ENCODE data around the gene CD8B. TPM values are rescaled to one million over a fixed set of nuclear protein-coding genes. Genes with fewer than 3 reads are reported as not detected.

Gene CD8B
- total and polyA plus RNA-seq, 8 donors: 0.39 to 3.6 (median 0.70) TPM; not detected in 1

- H3K9me3 ChIP-seq: no peaks in the 10 kb centered on the region
- peaks cover 26 to 41% of the 10 kb centered on the region in 2 donors for H3K27me3 ChIP-seq
- H3K4me1 ChIP-seq: peaks cover 14 to 19% of the 10 kb centered on the region in 2 donors
- no peak for TF ChIP-seq CTCF (IDR thresholded peaks at IDR 0.05)
- ATAC-seq: no peak
- intact Hi-C loops (cut with DNase I): no loop called here
- H3K36me3 ChIP-seq: no peaks in the 10 kb centered on the region
- no peak overlapping the region for H3K4me3 ChIP-seq
- DNase-seq: no peak
- no peak overlapping the region for H3K27ac ChIP-seq
Observed at GRCh38 chr2:86785456-86785855, 76.2 kb downstream of the CD8B start.

- no peak overlapping the region for H3K27ac ChIP-seq
- no peaks in the 10 kb centered on the region for H3K9me3 ChIP-seq
- no peak for ATAC-seq
- peaks cover under 1 to 2% of the 10 kb centered on the region in 2 donors for H3K4me1 ChIP-seq
- H3K36me3 ChIP-seq: no peaks in the 10 kb centered on the region
- TF ChIP-seq CTCF (IDR thresholded peaks at IDR 0.05): no peak
- DNase-seq: no peak
- intact Hi-C loops (cut with DNase I): no loop called here
- no peak overlapping the region for H3K4me3 ChIP-seq
- peaks cover 9 to 24% of the 10 kb centered on the region in 2 donors for H3K27me3 ChIP-seq
Observed at GRCh38 chr2:86783615-86784339, 77.9 kb downstream of the CD8B start.

- Histone ChIP-seq H3K27ac (no peak overlapping the region), H3K4me3 (no peak overlapping the region), H3K9me3 (no peaks in the 10 kb centered on the region), H3K4me1 (no peaks in the 10 kb centered on the region), H3K36me3 (no peaks in the 10 kb centered on the region), H3K27me3 (peaks cover 4 to 14% of the 10 kb centered on the region in 2 donors)
- intact Hi-C loops (cut with DNase I): no loop called here
- no peak for TF ChIP-seq CTCF (IDR thresholded peaks at IDR 0.05)
- ATAC-seq (peak; percentile 83), DNase-seq (peak in 1 of 4 donors; percentile 44)
Observed at GRCh38 chr2:86782748-86783147, 78.9 kb downstream of the CD8B start.

- H3K4me1 ChIP-seq: no peaks in the 10 kb centered on the region
- ATAC-seq: no peak
- H3K27ac ChIP-seq: no peak overlapping the region
- H3K4me3 ChIP-seq: no peak overlapping the region
- peaks cover 0 to 7% of the 10 kb centered on the region in 2 donors for H3K27me3 ChIP-seq
- no peaks in the 10 kb centered on the region for H3K9me3 ChIP-seq
- TF ChIP-seq CTCF (IDR thresholded peaks at IDR 0.05): no peak
- DNase-seq: no peak
- intact Hi-C loops (cut with DNase I): no loop called here
- H3K36me3 ChIP-seq: peaks cover 0 to 4% of the 10 kb centered on the region in 2 donors
Observed at GRCh38 chr2:86781363-86781762, 80.3 kb downstream of the CD8B start.

GRCh38 chr2:86779971-86780370, 81.7 kb downstream of the CD8B start:
- H3K27ac ChIP-seq: no peak overlapping the region
- no peaks in the 10 kb centered on the region for H3K27me3 ChIP-seq
- intact Hi-C loops (cut with DNase I): no loop called here
- ATAC-seq: no peak
- no peak for DNase-seq
- no peaks in the 10 kb centered on the region for H3K9me3 ChIP-seq
- H3K4me3 ChIP-seq: no peak overlapping the region
- peaks cover 0 to 12% of the 10 kb centered on the region in 2 donors for H3K36me3 ChIP-seq
- TF ChIP-seq CTCF (IDR thresholded peaks at IDR 0.05): no peak
- H3K4me1 ChIP-seq: no peaks in the 10 kb centered on the region

Measured in left lung (tissue), 10 donors.